Measurements from ENCODE around the gene NAGLU.
A peak's percentile ranks its signal among the peaks of the same experiment; 100 is the strongest.
"Not testable (repeated sequence)": the region's sequence is repeated elsewhere in the genome, so short reads cannot be mapped to it uniquely, and the experiment has no call there.

The NAGLU gene

GRCh38 chr17:42529061-42529460 is 7.0 kb upstream of the NAGLU start:
- TF ChIP-seq POU2F2 (IDR thresholded peaks at IDR 0.05; ENCODE audit: low read depth, low read length) (no peak), POLR2A (IDR thresholded peaks at IDR 0.05; ENCODE audit: low read depth, low read length) (no peak), TAF1 (IDR thresholded peaks at IDR 0.05; ENCODE audit: low read depth, low read length) (no peak), PAX5 (IDR thresholded peaks at IDR 0.05; ENCODE audit: insufficient read depth, low read length, severe bottlenecking) (no peak), POLR2AphosphoS5 (IDR thresholded peaks at IDR 0.05; ENCODE audit: low read depth, low read length) (no peak), SPI1 (IDR thresholded peaks at IDR 0.05; ENCODE audit: low read depth, low read length) (no peak)
- DNase-seq (ENCODE audit: insufficient read length, low spot score) (no peak), FAIRE-seq (no peak)

GRCh38 chr17:42530952-42531454 is 5.0 kb upstream of the NAGLU start:
- no peak for FAIRE-seq
- no peak for TF ChIP-seq PAX5 (IDR thresholded peaks at IDR 0.05; ENCODE audit: insufficient read depth, low read length, severe bottlenecking)
- TF ChIP-seq POLR2A (IDR thresholded peaks at IDR 0.05; ENCODE audit: low read depth, low read length), result no peak
- no peak for DNase-seq (ENCODE audit: insufficient read length, low spot score)

DNA sequence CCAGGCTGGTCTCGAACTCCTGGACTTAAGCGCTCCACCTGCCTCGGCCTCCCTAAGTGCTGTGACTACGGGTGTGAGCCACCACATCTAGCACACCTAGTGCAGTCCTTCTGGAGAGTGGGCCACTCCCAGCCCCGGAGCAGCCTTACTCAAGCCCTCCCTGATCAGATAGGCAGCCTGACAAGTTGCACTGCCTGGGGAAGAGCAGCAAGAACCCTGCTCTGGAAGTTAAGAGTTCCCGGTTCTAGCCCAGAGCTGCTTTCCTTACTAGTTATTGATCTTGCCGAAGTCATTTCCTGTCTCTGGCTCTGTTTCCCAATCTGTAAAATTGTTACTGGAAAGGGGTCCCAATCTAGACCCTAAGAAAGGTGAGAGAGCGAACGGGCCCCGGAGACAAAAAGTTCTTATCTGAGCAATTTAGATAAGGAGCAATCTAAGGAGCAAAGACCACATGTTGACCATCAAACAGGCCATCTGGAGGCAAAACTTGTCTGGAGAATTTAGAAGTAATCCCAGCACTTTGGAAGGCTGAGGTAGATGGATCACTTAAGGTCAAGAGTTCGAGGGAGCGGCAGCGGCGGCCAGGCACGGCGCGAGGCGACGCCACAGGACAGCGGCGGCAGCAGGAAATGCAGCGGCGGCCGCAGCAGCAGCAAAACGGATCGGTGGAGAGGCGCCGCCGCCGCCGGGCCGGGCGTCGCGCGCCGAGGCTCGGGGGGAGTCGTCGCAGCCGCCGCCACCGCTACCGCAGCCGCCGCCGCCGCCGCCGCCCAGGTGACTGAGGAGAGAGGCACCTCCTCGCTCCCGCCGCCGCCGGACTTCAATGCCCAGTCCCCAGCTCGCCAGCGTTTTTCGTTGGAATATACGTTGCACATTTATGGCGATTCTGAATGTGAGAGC is 4.3 kb upstream of the NAGLU start:
- DNase-seq (ENCODE audit: insufficient read length, low spot score) (no peak), FAIRE-seq (peak; percentile 73)
- TF ChIP-seq POU2F2 (IDR thresholded peaks at IDR 0.05; ENCODE audit: low read depth, low read length) (no peak), SPI1 (IDR thresholded peaks at IDR 0.05; ENCODE audit: low read depth, low read length) (no peak), TAF1 (IDR thresholded peaks at IDR 0.05; ENCODE audit: low read depth, low read length) (no peak), POLR2AphosphoS5 (IDR thresholded peaks at IDR 0.05; ENCODE audit: low read depth, low read length) (no peak), POLR2A (IDR thresholded peaks at IDR 0.05; ENCODE audit: low read depth, low read length) (no peak), PAX5 (IDR thresholded peaks at IDR 0.05; ENCODE audit: insufficient read depth, low read length, severe bottlenecking) (no peak)

DNA sequence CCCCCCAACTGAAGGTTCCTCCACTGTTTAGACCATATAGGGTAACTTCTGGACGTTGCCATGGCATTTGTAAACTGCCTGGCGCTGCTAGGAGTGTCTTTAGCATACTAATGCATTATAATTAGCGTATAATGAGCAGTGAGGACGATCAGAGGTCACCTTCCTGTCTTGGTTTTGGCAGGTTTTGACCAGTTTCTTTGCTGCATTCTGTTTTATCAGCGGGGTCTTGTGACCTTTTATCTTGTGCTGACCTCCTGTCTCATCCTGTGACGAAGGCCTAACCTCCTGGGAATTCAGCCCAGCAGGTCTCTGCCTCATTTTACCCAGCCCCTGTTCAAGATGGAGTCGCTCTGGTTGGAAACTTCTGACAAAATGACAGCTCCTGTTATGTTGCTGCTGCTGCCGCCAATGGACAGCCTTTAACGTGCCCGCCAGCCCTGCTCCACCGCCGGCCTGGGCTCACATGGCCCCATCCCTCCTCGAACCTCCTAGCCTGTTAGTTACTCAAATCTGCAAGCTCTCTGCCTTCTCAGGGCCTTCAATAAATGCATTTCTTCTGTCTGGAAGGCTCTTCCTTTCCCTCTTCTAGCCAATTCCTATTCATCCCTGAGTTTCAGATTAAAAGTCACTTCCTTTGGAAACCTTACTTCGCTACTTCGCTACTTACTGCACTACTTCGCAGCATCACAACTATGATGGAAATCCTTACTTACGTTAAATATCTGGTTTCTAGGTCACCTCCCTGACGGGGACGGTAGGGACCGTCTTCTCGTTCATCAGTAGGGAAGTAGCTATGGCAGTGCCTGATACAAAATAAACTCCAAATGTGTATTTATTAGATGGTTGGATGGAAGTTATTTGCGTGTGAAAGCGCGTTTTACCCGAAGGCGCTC is 640 bp upstream of the NAGLU start:
- DNase-seq (ENCODE audit: insufficient read length, low spot score) (no peak), FAIRE-seq (no peak)
- TF ChIP-seq SPI1 (IDR thresholded peaks at IDR 0.05; ENCODE audit: low read depth, low read length) (0 out of 2 replicates have a peak, but pooled peaks have one; percentile 0), POLR2AphosphoS5 (IDR thresholded peaks at IDR 0.05; ENCODE audit: low read depth, low read length) (no peak)

GRCh38 chr17:42536372-42537155 is 523 bp downstream of the NAGLU start:
- DNase-seq (ENCODE audit: insufficient read length, low spot score), result peak; percentile 94
- FAIRE-seq, result peak; percentile 88

DNA sequence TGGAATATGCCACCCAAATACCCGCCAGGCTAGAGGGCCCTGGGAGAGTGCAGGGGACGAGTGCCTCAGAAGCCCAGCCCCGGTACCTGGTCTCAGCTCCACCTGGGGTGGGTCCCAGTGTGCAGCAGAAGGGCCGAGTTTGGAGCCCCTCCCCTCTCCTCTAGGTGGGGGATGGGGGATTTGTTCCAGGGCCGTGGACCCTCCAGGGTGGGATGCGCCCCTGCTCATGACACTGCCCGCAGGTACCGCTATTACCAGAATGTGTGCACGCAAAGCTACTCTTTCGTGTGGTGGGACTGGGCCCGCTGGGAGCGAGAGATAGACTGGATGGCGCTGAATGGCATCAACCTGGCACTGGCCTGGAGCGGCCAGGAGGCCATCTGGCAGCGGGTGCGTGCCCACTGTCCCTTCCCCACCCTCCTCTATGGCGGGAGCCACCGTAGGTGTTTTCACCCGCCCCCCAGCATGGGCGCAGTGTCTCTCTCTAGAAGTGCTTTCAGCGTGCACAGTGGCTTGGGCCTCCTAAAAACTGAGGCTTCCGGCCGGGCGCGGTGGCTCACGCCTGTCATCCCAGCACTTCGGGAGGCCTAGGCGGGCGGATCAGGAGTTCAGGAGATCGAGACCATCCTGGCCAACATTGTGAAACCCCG is 1.2 kb downstream of the NAGLU start:
- no peak for FAIRE-seq
- TF ChIP-seq PAX5 (IDR thresholded peaks at IDR 0.05; ENCODE audit: insufficient read depth, low read length, severe bottlenecking), result no peak
- no peak for TF ChIP-seq POLR2AphosphoS5 (IDR thresholded peaks at IDR 0.05; ENCODE audit: low read depth, low read length)
- TF ChIP-seq TAF1 (IDR thresholded peaks at IDR 0.05; ENCODE audit: low read depth, low read length), result no peak
- TF ChIP-seq POLR2A (IDR thresholded peaks at IDR 0.05; ENCODE audit: low read depth, low read length), result no peak
- no peak for TF ChIP-seq POU2F2 (IDR thresholded peaks at IDR 0.05; ENCODE audit: low read depth, low read length)
- no peak for TF ChIP-seq SPI1 (IDR thresholded peaks at IDR 0.05; ENCODE audit: low read depth, low read length)
- DNase-seq (ENCODE audit: insufficient read length, low spot score), result no peak

More at GRCh38 chr17:42536372-42537155, 523 bp downstream of the NAGLU start:
- TF ChIP-seq POLR2AphosphoS5 (IDR thresholded peaks at IDR 0.05; ENCODE audit: low read depth, low read length), result no peak; the same call in 1 of the 2 replicates
- TF ChIP-seq SPI1 (IDR thresholded peaks at IDR 0.05; ENCODE audit: low read depth, low read length), result no peak
- no peak for TF ChIP-seq PAX5 (IDR thresholded peaks at IDR 0.05; ENCODE audit: insufficient read depth, low read length, severe bottlenecking)
- no peak for TF ChIP-seq POU2F2 (IDR thresholded peaks at IDR 0.05; ENCODE audit: low read depth, low read length)
- no peak for TF ChIP-seq TAF1 (IDR thresholded peaks at IDR 0.05; ENCODE audit: low read depth, low read length)
- TF ChIP-seq POLR2A (IDR thresholded peaks at IDR 0.05; ENCODE audit: low read depth, low read length), result no peak

DNA sequence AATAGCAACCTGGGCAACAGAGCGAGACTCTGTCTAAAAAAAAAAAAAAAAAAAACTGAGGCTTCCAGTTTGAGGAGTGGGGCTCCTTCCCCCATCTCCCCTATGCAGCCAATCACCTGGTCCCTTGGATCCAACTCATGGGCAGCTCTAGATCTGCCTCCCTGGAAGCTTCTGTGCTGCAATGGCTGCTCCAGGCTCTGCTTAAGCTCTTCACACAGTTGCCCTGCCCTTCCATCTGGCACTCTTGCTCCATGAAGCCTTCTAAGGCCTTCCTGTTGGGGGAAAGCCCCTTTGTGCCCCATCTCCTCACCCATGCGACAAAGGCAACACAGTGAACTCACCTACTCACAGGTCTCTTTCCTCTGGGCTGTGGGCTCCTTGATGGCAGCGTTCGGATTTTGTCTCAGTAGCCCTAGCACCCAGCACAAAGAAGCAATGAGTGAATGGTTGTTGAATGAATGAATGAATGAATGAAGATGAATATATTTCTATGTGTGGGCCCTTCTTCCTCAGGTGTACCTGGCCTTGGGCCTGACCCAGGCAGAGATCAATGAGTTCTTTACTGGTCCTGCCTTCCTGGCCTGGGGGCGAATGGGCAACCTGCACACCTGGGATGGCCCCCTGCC is 1.9 kb downstream of the NAGLU start:
- TF ChIP-seq PAX5 (IDR thresholded peaks at IDR 0.05; ENCODE audit: insufficient read depth, low read length, severe bottlenecking) (no peak), TAF1 (IDR thresholded peaks at IDR 0.05; ENCODE audit: low read depth, low read length) (no peak), SPI1 (IDR thresholded peaks at IDR 0.05; ENCODE audit: low read depth, low read length) (no peak), POLR2AphosphoS5 (IDR thresholded peaks at IDR 0.05; ENCODE audit: low read depth, low read length) (no peak), POLR2A (IDR thresholded peaks at IDR 0.05; ENCODE audit: low read depth, low read length) (no peak), POU2F2 (IDR thresholded peaks at IDR 0.05; ENCODE audit: low read depth, low read length) (no peak)
- no peak for DNase-seq (ENCODE audit: insufficient read length, low spot score)
- no peak for FAIRE-seq

- no peak for TF ChIP-seq SPI1 (IDR thresholded peaks at IDR 0.05; ENCODE audit: low read depth, low read length)
- no peak for TF ChIP-seq POU2F2 (IDR thresholded peaks at IDR 0.05; ENCODE audit: low read depth, low read length)
- no peak for TF ChIP-seq PAX5 (IDR thresholded peaks at IDR 0.05; ENCODE audit: insufficient read depth, low read length, severe bottlenecking)
- no peak for TF ChIP-seq POLR2AphosphoS5 (IDR thresholded peaks at IDR 0.05; ENCODE audit: low read depth, low read length)
- no peak for TF ChIP-seq POLR2A (IDR thresholded peaks at IDR 0.05; ENCODE audit: low read depth, low read length)
- TF ChIP-seq TAF1 (IDR thresholded peaks at IDR 0.05; ENCODE audit: low read depth, low read length), result no peak
- DNase-seq (ENCODE audit: insufficient read length, low spot score) (no peak), FAIRE-seq (no peak)
Measured at GRCh38 chr17:42538482-42538881, 2.4 kb downstream of the NAGLU start.

GRCh38 chr17:42540558-42540957 is 4.5 kb downstream of the NAGLU start:
- FAIRE-seq; DNase-seq (ENCODE audit: insufficient read length, low spot score): not testable (repeated sequence)
